HG02610 (cell line): ENCODE results near the gene ORMDL3.
"Not testable (repeated sequence)": the region's sequence is repeated elsewhere in the genome, so short reads cannot be mapped to it uniquely, and the experiment has no call there.

Experiments
- ATAC-seq: cut with Tn5 transposase; IDR thresholded peaks from one replicate; pipeline ENCODE4 v1.9.1; 2021; ENCODE audit warnings: mild to moderate bottlenecking, moderate library complexity; ENCODE audit not compliant: unreplicated experiment

Gene ORMDL3

DNA sequence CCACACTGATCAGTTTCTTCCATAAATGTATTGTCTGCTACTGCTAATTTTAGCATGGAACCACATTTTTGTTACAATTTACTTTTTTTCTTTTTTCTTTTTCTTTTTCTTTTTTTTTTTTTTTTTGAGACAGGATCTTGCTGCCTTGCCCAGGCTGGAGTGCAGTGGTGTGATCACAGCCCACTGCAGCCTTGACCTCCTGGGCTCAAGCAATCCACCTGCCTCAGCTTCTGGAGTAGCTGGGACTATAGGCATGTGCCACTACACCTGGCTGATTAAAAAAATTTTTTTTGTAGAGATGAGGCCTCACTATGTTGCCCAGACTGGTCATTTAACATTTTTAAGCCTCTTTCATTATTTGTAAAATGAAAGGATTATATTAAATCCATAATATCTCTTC lies 40.3 kb downstream of the ORMDL3 start:
- ATAC-seq = no peak

DNA sequence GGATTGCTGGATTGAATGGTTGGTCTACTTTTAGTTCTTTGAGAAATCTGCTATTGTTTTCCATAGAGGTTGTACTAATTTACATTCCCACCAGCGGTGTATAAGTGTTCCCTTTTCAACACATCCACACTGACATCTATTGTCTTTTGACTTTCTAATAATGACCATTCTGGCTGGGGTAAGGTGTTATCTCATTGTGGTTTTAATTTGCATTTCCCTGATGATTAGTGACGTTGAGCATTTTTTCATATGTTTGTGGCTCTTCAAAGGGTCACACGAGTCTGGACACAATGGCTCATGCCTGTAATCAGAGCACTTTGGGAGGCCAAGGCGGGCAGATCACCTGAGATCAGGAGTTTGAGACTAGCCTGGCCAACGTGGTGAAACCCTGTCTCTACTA lies 41.3 kb downstream of the ORMDL3 start:
- not testable (repeated sequence) for ATAC-seq

DNA sequence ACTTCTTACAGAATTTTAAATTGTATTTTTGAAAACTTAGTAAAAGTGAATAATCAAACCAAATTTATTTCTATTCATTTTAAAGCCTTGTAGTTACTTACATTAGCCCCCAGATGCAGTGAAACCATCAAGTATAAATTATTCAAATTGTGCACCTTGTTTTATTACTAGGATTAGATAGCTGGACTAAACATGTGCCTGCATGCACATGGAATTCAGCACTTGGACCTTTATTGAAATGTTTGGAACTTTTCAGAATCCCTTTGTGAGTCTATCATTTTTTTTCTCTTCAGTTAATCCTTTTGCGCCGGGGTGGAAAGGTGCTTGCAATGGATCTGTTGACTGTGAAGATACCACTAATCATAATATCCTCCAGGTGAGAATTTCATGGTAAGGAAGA lies 54.6 kb downstream of the ORMDL3 start:
- ATAC-seq = no peak

DNA sequence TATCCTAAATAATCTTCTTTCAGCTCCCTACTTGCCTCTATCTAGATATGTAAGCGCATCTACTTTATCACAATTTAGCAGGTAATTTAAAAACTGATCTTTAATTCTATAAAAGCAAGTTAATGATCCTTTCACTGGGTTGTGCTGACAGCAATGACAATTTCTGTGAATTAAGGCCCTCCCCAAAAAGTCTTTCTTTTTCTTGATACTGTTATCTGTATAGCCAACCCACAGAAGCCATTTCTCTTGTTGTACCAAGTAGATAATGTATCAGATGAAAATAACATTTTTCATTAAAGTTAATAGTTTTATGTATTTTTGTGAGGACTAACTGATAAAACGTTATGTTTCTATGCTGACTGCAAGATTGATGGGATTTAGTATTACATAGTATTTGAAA lies 55.6 kb downstream of the ORMDL3 start:
- no peak for ATAC-seq
